ENCODE measurements around the gene FKBP5.
"Not testable (repeated sequence)": the region's sequence is repeated elsewhere in the genome, so short reads cannot be mapped to it uniquely, and the experiment has no call there.

The FKBP5 gene

GRCh38 chr6:35723587-35723986 is 34.9 kb upstream of the FKBP5 start:
- DNase-seq (ENCODE audit: low read depth), result no peak

- no peak for DNase-seq (ENCODE audit: low read depth)
Observed at GRCh38 chr6:35722121-35722761, 33.5 kb upstream of the FKBP5 start.

- no peak for DNase-seq (ENCODE audit: low read depth)
Observed at GRCh38 chr6:35719830-35720733, 31.4 kb upstream of the FKBP5 start.

DNA sequence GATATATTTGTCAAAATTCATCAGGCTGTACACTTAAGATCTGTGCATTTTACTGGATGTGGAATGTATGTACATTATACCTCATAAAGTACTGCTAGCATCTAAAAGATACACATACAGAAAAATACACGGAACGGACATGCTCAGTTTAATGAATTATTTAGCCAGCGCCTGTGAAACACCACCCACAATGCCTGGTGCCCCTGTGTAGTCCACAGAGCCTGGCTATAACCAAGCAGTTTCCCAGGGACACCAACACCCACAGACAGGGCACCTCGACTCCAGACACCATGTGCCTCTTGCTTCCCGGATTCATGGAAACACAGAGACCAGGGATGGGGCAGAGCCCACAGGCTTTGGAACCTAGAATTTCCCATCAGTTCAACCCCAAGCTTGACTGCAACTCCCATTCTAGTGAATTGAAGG is 30.7 kb upstream of the FKBP5 start:
- DNase-seq (ENCODE audit: low read depth), result no peak

DNA sequence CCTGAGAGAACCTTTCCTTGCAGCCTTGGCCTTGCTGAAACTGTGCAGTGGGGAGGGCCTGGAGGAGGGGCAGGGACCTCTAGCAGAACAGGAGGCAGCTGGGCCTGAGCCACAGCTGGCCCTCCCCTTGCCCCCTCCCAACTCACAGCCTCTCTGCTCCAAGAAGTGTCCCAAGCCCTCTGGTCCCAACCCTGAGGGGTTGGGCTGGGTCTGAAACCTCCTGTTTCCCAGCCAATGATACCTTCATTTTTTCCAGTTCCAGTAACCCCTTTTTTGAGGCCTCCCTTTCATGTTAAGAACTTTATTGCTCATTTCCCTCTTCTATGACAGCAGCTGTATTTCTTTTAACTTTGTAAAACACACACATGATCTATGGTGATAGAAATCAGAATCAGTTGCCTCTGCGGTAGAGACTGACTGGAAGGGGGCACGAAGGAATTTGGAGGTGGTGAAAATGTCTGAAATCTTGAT is 30.2 kb upstream of the FKBP5 start:
- DNase-seq (ENCODE audit: low read depth), result no peak

GRCh38 chr6:35718375-35718736 is 29.6 kb upstream of the FKBP5 start:
- DNase-seq (ENCODE audit: low read depth), result no peak

- no peak for DNase-seq (ENCODE audit: low read depth)
Observed at GRCh38 chr6:35717449-35718374, 29.0 kb upstream of the FKBP5 start.

GRCh38 chr6:35716798-35717197 is 28.1 kb upstream of the FKBP5 start:
- DNase-seq (ENCODE audit: low read depth), result no peak

DNA sequence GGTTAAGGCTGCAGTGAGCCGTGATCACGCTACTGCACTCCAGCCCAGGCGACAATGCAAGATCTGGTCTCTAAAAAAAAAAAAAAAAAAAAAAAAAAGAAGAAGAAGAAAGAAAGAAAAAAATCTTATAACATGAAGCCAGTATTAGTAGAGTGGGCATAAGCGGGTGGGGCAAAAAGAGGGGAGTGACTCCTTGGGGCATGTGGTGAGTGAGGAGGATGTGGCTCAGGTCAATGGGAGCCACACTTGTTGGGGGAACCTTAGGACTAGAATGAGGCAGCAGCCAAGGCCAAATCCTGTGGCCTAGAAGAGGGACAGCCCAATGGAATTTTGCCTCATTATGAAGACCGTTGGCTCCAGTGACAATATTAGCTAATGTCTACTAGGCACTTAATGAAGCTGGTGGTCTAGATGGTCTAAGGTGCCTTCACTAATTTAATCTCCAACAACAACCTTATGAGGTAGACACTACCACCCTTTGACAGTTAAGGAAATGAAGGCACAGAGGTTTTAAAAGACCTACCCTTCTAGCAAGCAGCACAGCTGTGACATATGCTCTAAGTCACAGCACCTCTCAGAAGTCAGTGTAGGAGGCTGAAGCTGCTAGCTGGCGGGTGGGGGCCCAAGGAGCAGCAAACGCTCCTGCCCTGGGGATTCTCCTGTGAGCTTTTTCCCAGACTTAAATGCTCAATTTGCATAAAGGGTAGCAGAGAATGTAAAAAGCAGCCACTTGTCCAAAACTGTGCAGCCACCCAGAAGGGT is 24.5 kb upstream of the FKBP5 start:
- no peak for DNase-seq (ENCODE audit: low read depth)

GRCh38 chr6:35711731-35712130 is 23.0 kb upstream of the FKBP5 start:
- no peak for DNase-seq (ENCODE audit: low read depth)

GRCh38 chr6:35710241-35710847 is 21.6 kb upstream of the FKBP5 start:
- no peak for DNase-seq (ENCODE audit: low read depth)

- no peak for DNase-seq (ENCODE audit: low read depth)
Observed at GRCh38 chr6:35708585-35708984, 19.9 kb upstream of the FKBP5 start.

DNA sequence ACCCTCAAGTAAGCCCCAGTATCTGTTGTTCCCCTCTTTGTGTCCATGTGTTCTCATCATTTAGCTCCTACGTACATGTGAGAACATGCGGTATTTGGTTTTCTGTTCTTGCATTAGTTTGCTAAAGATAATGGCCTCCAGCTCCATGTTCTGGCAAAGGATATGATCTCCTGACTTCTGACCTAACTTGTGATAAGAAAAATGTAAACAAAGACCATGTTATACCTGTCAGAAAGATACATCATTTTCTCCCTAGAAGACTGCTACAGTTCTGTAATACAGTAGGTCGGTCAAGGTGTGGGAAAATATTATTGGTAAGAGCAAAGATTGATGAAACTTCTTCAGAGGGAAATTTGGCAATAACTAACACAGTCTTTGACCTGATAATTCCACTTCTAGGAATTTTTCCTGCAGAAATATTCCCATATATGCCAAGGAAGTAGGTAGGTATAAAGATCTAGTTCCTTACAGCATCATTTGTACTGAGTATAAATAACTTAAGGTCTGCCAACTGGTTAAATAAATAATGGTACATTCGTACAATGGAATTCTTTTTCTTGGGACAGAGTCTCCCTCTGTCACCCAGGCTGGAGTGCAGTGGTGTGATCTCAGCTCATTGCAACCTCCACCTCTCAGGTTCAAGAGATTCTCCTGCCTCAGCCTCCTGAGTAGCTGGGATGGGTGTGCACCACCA is 19.1 kb upstream of the FKBP5 start:
- no peak for DNase-seq (ENCODE audit: low read depth)

- no peak for DNase-seq (ENCODE audit: low read depth)
Observed at GRCh38 chr6:35706468-35706867, 17.8 kb upstream of the FKBP5 start.

- DNase-seq (ENCODE audit: low read depth), result no peak
Observed at GRCh38 chr6:35703554-35703953, 14.8 kb upstream of the FKBP5 start.

DNA sequence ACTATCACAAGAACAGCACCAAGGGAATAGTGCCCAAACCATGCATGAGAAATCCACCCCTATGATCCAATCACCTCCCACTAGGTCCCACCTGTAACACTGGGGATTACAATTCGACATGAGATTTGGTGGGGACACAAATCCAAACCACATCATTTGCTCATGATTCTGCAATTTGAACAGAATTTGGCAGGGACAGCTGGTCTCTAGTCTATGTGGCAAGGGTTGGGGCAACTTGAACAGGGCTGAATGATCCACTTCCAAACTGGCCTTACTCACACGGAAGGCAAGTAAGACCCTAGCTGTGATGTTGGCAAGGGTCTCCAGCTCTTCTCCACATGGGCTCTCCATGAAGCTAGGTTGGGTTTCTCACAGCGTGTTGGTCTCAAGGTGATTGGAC is 10.1 kb upstream of the FKBP5 start:
- no peak for DNase-seq (ENCODE audit: low read depth)

GRCh38 chr6:35698430-35698829 is 9.7 kb upstream of the FKBP5 start:
- DNase-seq (ENCODE audit: low read depth), result not testable (repeated sequence)

DNA sequence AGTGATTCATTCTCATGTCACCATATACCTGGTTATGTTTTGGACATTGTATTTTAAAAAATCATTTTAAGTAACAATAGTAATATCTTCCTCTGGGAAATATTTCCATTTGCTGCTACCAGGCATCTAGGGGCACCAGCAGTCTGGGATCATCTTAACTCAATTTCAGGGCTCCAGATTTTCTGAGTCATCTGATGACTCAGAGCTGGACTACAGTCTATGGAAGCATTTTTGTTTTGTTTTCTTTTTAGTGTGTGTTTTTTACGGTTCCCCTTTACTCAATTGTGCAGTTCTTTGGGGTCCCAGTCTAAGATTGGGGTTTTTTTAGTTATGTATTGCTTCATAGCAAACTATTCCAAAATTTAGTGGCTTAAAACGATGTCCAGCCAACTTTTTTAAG is 5.7 kb upstream of the FKBP5 start:
- DNase-seq (ENCODE audit: low read depth), result no peak

- no peak for DNase-seq (ENCODE audit: low read depth)
Observed at GRCh38 chr6:35691027-35691824, 2.5 kb upstream of the FKBP5 start.

GRCh38 chr6:35690484-35690883 is 1.8 kb upstream of the FKBP5 start:
- DNase-seq (ENCODE audit: low read depth), result no peak
